ENCODE data around the gene ZMYND15. TPM values are rescaled to one million over a fixed set of nuclear protein-coding genes. Genes with fewer than 3 reads are reported as not detected.

Gene ZMYND15
- total RNA-seq, 1 experiment from 2014 or later, result 0.42 TPM

- no peak overlapping the region for H4K91ac ChIP-seq (ENCODE audit: insufficient read length, low read depth, low read length)
- whole genome bisulfite sequencing (ENCODE audit: extremely low coverage, insufficient read length, low lambda C conversion rate), result no CpG with 5 or more reads among the region's 11 CpGs
- no peak for TF ChIP-seq CTCF (conservative IDR thresholded peaks at IDR 0.05)
- H3K56ac ChIP-seq (ENCODE audit: insufficient read length, low read depth, low read length), result no peak overlapping the region
- H3K4ac ChIP-seq (ENCODE audit: low read depth, low read length), result no peak overlapping the region
- no peak overlapping the region for H3K14ac ChIP-seq (ENCODE audit: insufficient read depth, low read length)
- H3K27ac ChIP-seq (ENCODE audit: insufficient read length, low read depth, low read length), result no peak overlapping the region
- Mint-ChIP-seq H3K27ac (peak overlapping the region; percentile 1 to 73 (median 31); a peak in 4 of 7 replicates), H3K27me3 (ENCODE audit: low read depth) (no peaks in the 10 kb centered on the region), H3K4me3 (no peak overlapping the region), H3K36me3 (ENCODE audit: insufficient read depth in 1 of 3, low read depth in 3 of 3) (peaks cover 9 to 47% (median 45%) of the 10 kb centered on the region in 3 experiments; a peak in 6 of 7 replicates), H3K4me1 (peaks cover 6 to 7% of the 10 kb centered on the region in 2 experiments), H3K9me3 (no peaks in the 10 kb centered on the region)
- H4K5ac ChIP-seq (ENCODE audit: insufficient read length, low read depth, low read length), result no peak overlapping the region
- no peak overlapping the region for H2BK5ac ChIP-seq (ENCODE audit: insufficient read length, low read length)
- H3K9ac ChIP-seq (ENCODE audit: extremely low read depth, insufficient read length, low read length), result no peak overlapping the region
- no peak overlapping the region for H3K18ac ChIP-seq (ENCODE audit: insufficient read length, low read depth, low read length)
- no peak overlapping the region for H2BK20ac ChIP-seq (ENCODE audit: low read depth, low read length, poor library complexity, severe bottlenecking)
- no peaks in the 10 kb centered on the region for H3K9me3 ChIP-seq (ENCODE audit: control insufficient read depth, low read depth, low read length)
- no peak overlapping the region for H4K8ac ChIP-seq (replicated peaks; ENCODE audit: insufficient read length, low read depth, low read length)
- no peaks in the 10 kb centered on the region; the same call in 1 of the 2 replicates for H3K79me2 ChIP-seq (ENCODE audit: insufficient read depth, low read length)
- no peak overlapping the region for H2AFZ ChIP-seq (ENCODE audit: low read length)
- no peak overlapping the region for H2BK120ac ChIP-seq (ENCODE audit: low read depth, low read length, poor library complexity, severe bottlenecking)
- H3K23me2 ChIP-seq (ENCODE audit: insufficient read length, low read depth, low read length, poor library complexity, severe bottlenecking), result peaks cover 8% of the 10 kb centered on the region
- H3K79me1 ChIP-seq (ENCODE audit: insufficient read depth, low read depth, low read length, poor library complexity, severe bottlenecking), result no peaks in the 10 kb centered on the region
- H2AK5ac ChIP-seq (ENCODE audit: insufficient read length, low read length), result no peak overlapping the region
- H2BK15ac ChIP-seq (ENCODE audit: low read depth, low read length), result no peak overlapping the region
- no peak overlapping the region for H3K23ac ChIP-seq (ENCODE audit: insufficient read length, low read depth, low read length)
- H2BK12ac ChIP-seq (ENCODE audit: insufficient read length, low read depth, low read length), result no peak overlapping the region
- no peak for DNase-seq
- no peaks in the 10 kb centered on the region for H4K20me1 ChIP-seq (ENCODE audit: control insufficient read depth, insufficient read depth, insufficient read length)
- H3K4me2 ChIP-seq (ENCODE audit: insufficient read depth, insufficient read length, low read length), result no peak overlapping the region
- H3K27me3 ChIP-seq (ENCODE audit: insufficient read depth, low read length), result no peaks in the 10 kb centered on the region
- no peak overlapping the region for H3T11ph ChIP-seq (ENCODE audit: low read length)
- H3K4me1 ChIP-seq (ENCODE audit: insufficient read depth, low read length), result no peaks in the 10 kb centered on the region
These were observed 24.4 kb upstream of the ZMYND15 start for GRCh38 chr17:4715063-4715744.
